HG03139 (cell line): ENCODE measurements around the gene NCF4.

Source experiments
- ATAC-seq: cut with Tn5 transposase; IDR thresholded peaks from one replicate; pipeline ENCODE4 v1.9.1; 2021; ENCODE audit not compliant: unreplicated experiment

NCF4 gene

DNA sequence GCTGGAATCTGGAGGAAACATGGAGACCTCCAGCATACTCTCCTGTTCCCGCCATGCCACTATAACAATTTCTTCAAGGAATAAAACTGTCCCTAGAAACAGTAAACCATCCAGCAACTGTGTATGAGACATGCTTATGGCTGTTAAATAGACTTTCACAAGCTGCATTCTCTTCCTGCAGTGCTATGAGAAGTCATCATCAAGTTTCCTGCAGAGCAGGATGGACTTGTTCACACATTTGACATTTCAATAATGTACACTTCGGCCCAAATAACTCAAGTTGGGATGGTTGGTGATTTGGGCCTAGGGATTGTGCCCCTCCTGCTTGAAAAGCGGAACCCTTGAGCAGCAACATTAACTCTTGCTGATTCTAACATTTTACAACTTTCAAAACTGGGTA lies 32.5 kb downstream of the NCF4 start:
- no peak for ATAC-seq

GRCh38 chr22:36894266-36894665 lies 33.5 kb downstream of the NCF4 start:
- ATAC-seq: no peak

- ATAC-seq: no peak
Measured at GRCh38 chr22:36897611-36898010, 36.8 kb downstream of the NCF4 start.

DNA sequence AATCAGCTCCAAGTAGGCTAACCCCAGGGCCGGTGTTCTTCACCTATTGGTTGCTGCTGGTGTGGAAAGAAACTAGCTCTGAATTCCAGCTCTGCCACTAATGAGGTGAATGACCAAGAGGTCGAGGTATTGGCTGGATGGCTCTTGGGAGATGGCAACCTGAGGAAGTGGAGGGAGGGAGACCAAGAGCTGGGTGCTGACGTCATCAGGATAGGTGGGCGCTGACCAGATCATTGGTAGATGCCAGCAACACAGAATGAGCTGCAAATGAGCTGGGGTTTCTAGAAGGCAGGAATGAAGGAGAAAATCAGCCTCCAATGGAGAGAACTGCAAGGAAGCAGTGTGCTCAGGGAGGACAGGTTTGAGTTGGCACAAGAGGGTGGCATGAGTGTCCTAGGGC lies 37.9 kb downstream of the NCF4 start:
- ATAC-seq: no peak

DNA sequence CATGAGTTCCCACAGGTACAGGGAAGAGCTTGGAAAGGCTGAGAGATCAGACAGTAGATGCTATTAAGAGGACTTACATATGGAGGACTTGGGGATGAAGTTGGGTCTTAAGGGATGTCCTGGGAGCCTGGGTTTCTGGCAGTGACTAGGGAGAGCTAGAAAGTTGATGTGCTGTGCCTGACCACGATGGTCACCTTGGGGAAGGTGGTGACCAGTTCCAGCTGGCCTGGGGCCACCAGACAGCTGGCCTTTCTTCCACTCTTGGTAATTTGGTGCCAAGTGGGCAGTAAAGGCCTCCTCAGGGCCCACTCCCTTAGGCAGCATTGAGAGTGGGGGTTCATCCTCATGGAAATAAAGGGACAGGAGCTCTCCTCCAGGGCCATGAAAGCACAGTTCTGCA lies 38.7 kb downstream of the NCF4 start:
- ATAC-seq: no peak

GRCh38 chr22:36900225-36900624 lies 39.4 kb downstream of the NCF4 start:
- ATAC-seq: no peak

DNA sequence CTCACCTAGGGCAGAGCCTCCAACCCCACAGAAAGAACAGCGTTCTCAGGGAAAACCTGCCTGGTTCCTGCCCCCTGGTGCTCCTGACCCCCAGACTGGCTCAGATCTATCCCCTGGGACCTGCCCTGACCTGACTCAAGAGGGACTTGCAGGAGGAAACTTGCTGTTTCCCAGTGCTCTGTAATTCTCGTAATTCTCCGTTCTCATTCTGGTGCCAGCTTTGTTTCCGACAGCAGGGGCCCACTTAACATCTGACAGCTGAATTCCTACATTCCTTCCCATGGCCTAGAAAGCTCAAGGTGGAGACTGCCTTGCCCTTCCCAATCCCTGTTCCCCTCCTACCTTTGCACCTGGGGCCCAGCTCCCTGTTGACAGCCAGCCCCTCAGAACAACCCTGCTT lies 40.1 kb downstream of the NCF4 start:
- no peak for ATAC-seq

DNA sequence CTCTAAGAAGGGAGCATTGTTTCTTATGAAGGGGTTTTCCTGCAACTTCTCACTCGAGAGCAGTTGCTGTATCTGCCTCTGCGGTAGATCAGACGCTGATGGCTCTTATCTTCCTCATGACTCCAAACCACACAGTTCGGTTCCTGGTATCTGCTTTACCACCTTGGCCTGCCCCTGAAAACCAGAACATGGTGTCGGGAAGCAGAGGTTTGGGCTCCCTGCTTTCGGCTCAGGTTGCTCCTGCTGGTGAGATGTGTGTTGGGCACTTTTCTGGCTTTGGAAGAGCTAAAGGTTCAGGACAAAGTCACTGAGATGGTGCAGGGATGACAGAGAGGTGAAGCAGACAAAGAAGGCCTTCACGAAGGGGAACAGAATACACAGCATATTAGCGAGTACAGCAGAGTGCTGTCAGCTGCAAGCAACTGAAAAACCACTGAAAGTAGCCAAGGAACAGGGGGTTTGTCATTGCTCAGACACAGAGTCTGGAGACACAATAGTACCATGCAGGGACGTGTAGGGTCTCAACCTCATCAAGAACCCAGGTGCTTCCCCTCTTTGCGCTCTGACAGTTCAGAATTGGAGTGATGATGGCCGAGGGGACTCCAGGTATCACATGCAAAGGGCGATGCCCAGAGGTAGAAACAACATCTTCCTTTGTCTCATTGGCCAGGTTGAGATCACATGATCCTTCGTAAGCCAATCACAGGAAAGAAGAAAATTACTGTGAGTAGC lies 40.8 kb downstream of the NCF4 start:
- ATAC-seq: no peak

DNA sequence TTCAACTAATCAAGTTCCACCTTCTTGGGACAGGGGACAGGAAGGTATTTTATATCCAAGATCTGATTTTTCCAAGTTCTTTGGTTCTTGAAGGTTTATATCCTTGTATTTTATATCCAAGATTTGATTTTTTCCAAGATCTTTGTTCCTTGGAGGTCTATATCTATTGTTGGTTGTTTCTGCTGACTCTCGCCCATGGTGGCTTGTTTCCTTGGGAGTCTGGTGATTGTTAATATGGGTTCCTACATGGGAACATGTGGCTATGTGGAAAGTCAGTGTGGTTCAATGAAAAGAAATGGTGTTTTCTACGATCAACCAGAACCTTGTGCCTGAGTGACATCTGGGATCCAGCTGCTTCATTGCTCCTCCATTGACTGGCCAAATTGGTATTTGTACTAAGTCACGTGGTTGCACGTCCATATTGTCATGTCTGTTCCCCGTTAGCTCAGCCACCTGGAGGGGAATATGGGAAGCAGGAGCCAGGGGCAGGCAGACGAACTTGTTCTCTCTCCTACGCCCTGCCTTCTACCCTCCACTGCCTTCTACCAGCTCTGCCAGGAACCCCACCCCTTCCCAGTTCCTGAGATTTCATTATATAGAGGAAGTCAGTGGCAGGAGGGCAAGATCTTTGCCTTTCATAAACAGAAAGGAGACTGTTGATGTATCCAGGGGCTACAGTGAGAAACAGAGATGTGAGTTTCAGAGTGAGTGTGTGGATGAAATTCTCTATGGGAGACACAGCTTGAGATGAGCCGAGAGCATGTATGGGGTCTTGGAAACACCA lies 41.5 kb downstream of the NCF4 start:
- ATAC-seq: no peak

DNA sequence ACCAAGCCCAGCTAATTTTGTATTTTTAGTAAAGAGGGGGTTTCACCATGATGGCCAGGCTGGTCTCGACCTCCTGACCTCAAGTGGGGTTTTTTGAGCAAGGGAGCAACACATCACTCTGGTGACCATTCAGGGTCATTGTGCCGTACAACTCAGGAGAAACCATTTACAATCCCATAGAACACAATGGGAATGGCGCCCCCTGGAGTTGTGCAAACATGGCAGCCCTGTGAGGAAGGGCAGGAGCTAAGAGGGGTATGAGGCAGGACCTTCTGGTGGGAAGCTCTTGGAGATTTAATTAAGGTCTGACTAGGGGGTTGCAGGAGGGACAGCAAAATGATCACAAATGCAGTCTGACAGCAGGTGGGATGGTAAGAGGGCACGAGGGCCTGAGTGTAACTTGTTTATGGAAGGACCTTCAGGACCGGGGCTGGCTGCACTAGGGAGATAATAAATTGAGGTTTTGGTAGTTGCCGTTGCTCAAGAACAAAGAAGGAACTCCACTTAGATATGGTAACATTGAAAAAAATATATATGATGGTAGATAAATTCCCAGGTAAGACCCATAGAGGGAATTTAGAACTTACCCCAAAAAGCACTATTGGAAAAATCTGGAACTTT lies 43.6 kb downstream of the NCF4 start:
- ATAC-seq: no peak

DNA sequence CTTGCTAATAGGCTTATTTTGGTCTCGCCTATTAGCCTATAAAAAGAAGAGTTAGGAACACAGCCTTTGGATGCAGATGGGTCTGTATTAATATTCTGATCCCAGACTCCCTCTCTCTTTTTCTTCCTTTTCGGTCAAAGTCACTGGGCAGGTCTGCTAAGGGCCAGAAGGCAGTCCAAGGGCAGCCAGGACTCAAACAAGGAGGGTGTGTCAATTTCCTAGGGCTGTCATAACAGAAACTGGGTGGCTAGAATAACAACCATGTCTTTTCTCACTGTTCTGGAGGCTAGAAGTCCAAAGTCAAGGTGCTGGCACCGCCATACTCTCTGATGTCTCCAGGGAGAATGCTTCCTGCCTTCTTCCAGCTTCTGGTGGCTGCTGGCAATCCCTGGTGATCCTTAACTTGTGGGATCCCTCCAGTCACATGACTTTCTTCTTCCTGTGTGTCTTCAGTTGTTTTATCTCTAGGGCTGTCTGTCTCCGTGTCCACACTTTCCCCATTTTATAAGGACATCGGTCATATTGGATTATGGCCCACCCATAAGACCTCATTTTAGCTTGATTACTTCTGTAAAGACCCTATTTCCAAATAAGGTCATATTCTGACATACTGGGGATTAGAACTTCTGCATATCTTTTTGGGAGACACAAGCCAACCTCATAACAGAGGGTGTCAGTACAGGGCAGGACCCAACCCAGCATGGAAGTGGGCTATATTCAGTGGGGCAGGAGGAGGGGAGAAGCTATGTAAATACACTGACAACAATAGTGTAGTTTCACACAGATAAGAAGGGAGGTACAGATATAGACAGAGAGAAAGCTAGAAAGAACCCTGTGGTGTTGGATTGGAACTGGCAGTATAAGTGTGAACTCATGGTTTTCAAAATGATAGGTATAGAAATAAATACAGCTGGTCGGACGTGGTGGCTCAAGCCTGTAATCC lies 46.7 kb downstream of the NCF4 start:
- no peak for ATAC-seq

- ATAC-seq: no peak
Measured at GRCh38 chr22:36910461-36910860, 49.7 kb downstream of the NCF4 start.

DNA sequence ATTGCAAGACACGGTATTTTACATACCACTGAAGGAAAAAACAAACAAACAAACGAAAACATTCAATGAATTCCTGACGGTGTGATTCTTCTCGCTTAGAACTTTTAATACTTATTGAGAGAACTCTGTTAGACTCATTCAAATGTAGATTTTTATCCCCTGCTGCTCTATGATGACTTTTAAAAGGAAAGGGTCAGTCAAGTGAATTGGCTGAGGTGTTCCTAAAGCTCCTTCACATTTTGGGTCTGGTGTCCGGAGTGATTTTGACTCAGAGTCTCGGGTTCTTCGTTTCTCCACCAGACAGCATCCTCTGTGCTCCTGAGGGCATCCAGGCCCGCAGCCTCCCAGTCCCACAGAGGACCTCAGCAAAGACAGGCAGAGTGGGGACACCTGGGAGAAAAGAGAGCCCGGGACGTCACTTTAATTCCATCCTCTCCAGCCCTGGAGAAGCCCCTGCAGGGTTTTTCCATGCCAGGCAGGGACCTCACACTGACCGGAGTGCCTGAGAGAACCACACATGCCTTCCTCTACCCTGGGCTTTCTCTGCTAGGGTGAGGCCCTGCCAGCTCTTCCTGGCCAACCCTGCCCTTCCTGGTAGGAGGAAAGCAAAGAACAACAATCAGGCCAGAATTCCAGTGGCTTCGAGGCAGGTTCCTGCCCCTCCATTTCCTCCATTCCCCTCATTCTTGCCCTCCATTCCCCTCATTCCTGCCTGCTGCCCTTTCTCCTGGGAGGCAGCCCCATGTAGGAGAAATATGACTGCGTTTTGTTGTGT lies 51.3 kb downstream of the NCF4 start:
- ATAC-seq: no peak

- ATAC-seq: no peak
Measured at GRCh38 chr22:36912694-36913426, 52.1 kb downstream of the NCF4 start.

GRCh38 chr22:36913427-36914389 lies 52.9 kb downstream of the NCF4 start, which contains the start of gene CSF2RB:
Gene CSF2RB (plus strand): TSS chr22:36913628. CDS start chr22:36922208, 8,580 bp downstream.
- ATAC-seq: no peak

- ATAC-seq: no peak
Measured at GRCh38 chr22:36914390-36914752, 53.6 kb downstream of the NCF4 start.

DNA sequence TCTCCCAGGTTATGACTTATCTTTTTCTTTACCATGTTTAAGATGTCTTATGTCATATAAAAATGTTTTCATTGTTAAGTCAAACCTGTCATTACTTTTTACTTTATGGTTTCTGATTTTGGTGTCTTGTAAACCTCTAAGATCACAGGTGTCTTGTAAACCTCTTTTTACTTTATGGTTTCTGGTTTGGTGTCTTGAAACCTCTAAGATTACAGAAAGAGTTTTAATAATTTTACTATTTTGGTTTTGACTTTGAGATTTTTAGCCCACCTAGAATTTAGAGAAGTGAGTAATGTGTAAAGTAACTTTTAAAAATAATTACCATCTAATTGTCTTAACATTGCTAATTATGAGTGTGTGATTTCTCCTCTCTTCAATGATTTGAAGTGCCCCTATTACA lies 55.2 kb downstream of the NCF4 start:
- ATAC-seq: no peak

- ATAC-seq: no peak
Measured at GRCh38 chr22:36918586-36919284, 57.9 kb downstream of the NCF4 start.
